ENCODE results near the gene AKR1C1.
"Not testable (repeated sequence)": the region's sequence is repeated elsewhere in the genome, so short reads cannot be mapped to it uniquely, and the experiment has no call there.

Gene AKR1C1

GRCh38 chr10:4998671-4999070 lies 35.5 kb downstream of the AKR1C1 start:
- DNase-seq (ENCODE audit: low read depth), result no peak
- H3K4me3 ChIP-seq (ENCODE audit: low read length), result no peak overlapping the region
- no peak for TF ChIP-seq CTCF (IDR thresholded peaks at IDR 0.05; ENCODE audit: insufficient read depth, low read depth, low read length, missing control alignments)

- TF ChIP-seq CTCF (IDR thresholded peaks at IDR 0.05; ENCODE audit: insufficient read depth, low read depth, low read length, missing control alignments), result no peak
- peak overlapping the region; percentile 42 for H3K4me3 ChIP-seq (ENCODE audit: low read length)
- no peak for DNase-seq (ENCODE audit: low read depth)
Measured at GRCh38 chr10:5002013-5002727, 39.0 kb downstream of the AKR1C1 start.

GRCh38 chr10:5003127-5004029 lies 40.2 kb downstream of the AKR1C1 start, which contains the start of gene AKR1C2:
Gene AKR1C2, minus strand, starts transcription at chr10:5003857. Its CDS starts 22 bp downstream, at chr10:5003835.
- DNase-seq (ENCODE audit: low read depth), result peak; percentile 48
- peak within 1 kb of the TSS; percentile 42 for H3K4me3 ChIP-seq (ENCODE audit: low read length)

GRCh38 chr10:5004030-5004385 lies 40.8 kb downstream of the AKR1C1 start:
- H3K4me3 ChIP-seq (ENCODE audit: low read length), result not testable (repeated sequence)
- DNase-seq (ENCODE audit: low read depth), result peak; percentile 41

- H3K4me3 ChIP-seq (ENCODE audit: low read length), result not testable (repeated sequence)
- peak; percentile 58 for DNase-seq (ENCODE audit: low read depth)
Measured at GRCh38 chr10:5004501-5004900, 41.3 kb downstream of the AKR1C1 start.

GRCh38 chr10:5008857-5009548 lies 45.8 kb downstream of the AKR1C1 start:
- peak; percentile 80 for DNase-seq (ENCODE audit: low read depth)
- H3K4me3 ChIP-seq (ENCODE audit: low read length), result not testable (repeated sequence)

GRCh38 chr10:5010043-5010442 lies 46.8 kb downstream of the AKR1C1 start:
- not testable (repeated sequence) for H3K4me3 ChIP-seq (ENCODE audit: low read length); DNase-seq (ENCODE audit: low read depth)

GRCh38 chr10:5011392-5011791 lies 48.2 kb downstream of the AKR1C1 start:
- H3K4me3 ChIP-seq (ENCODE audit: low read length); DNase-seq (ENCODE audit: low read depth): not testable (repeated sequence)

- no peak overlapping the region for H3K4me3 ChIP-seq (ENCODE audit: low read length)
- DNase-seq (ENCODE audit: low read depth), result no peak
- TF ChIP-seq CTCF (IDR thresholded peaks at IDR 0.05; ENCODE audit: insufficient read depth, low read depth, low read length, missing control alignments), result no peak
Measured at GRCh38 chr10:5012595-5012994, 49.4 kb downstream of the AKR1C1 start.

GRCh38 chr10:5013385-5013784 lies 50.2 kb downstream of the AKR1C1 start:
- peak; percentile 83 for DNase-seq (ENCODE audit: low read depth)
- H3K4me3 ChIP-seq (ENCODE audit: low read length), result no peak overlapping the region
- TF ChIP-seq CTCF (IDR thresholded peaks at IDR 0.05; ENCODE audit: insufficient read depth, low read depth, low read length, missing control alignments), result no peak

GRCh38 chr10:5014200-5014910 lies 51.1 kb downstream of the AKR1C1 start:
- H3K4me3 ChIP-seq (ENCODE audit: low read length); DNase-seq (ENCODE audit: low read depth): not testable (repeated sequence)
